Hippocampal formation (tissue), 2 donors: Measurements from ENCODE around the gene TMEM79.
"Not testable (repeated sequence)": the region's sequence is repeated elsewhere in the genome, so short reads cannot be mapped to it uniquely, and the experiment has no call there.

Experiments used
- DNase-seq, 2 donors: peaks; one replicate each; lab custom pipeline; 2025; lab: John Stamatoyannopoulos, UW

Gene TMEM79

GRCh38 chr1:156308078-156308477, 24.0 kb downstream of the TMEM79 start:
- DNase-seq, result no peak

GRCh38 chr1:156310962-156311361, 26.8 kb downstream of the TMEM79 start:
- DNase-seq, result no peak

- no peak for DNase-seq
These were observed 32.8 kb downstream of the TMEM79 start for GRCh38 chr1:156316909-156317308.

- peak in 1 of 2 donors; percentile 3 for DNase-seq
These were observed 35.5 kb downstream of the TMEM79 start for GRCh38 chr1:156319664-156320063.

GRCh38 chr1:156320560-156320959, 36.4 kb downstream of the TMEM79 start:
- no peak for DNase-seq

GRCh38 chr1:156323179-156323578, 39.1 kb downstream of the TMEM79 start:
- DNase-seq, result not testable (repeated sequence)

- no peak for DNase-seq
These were observed 52.1 kb downstream of the TMEM79 start for GRCh38 chr1:156336242-156336641.

GRCh38 chr1:156337052-156337887, 53.1 kb downstream of the TMEM79 start:
- no peak for DNase-seq

- DNase-seq, result no peak
These were observed 53.7 kb downstream of the TMEM79 start for GRCh38 chr1:156337888-156338179.

GRCh38 chr1:156338180-156338976, 54.3 kb downstream of the TMEM79 start, which contains the start of the genes CCT3 and TSACC:
TSS of gene CCT3 (minus strand) at chr1:156338292. CDS start at chr1:156338184, 108 bp downstream.
TSS of gene TSACC (plus strand) at chr1:156338526. CDS start at chr1:156339758, 1,232 bp downstream.
- DNase-seq, result peak; percentile 97 to 99
